NCI-H1048 (cell line): ENCODE results near the gene RELL1.

Experiments
- DNase-seq: peaks from one replicate; lab custom pipeline; 2025; lab: John Stamatoyannopoulos, UW

Gene RELL1

GRCh38 chr4:37686373-37687193 is at the start of gene RELL1:
Gene RELL1, minus strand, starts transcription at chr4:37686376. Its CDS starts 89 bp downstream, at chr4:37686287.
- peak; percentile 96 for DNase-seq

GRCh38 chr4:37735578-37735977 is 49.4 kb upstream of the RELL1 start:
- no peak for DNase-seq

- DNase-seq, result no peak
Observed at GRCh38 chr4:37734989-37735388, 48.8 kb upstream of the RELL1 start.

GRCh38 chr4:37733240-37733867 is 47.2 kb upstream of the RELL1 start:
- no peak for DNase-seq

- no peak for DNase-seq
Observed at GRCh38 chr4:37732526-37733186, 46.5 kb upstream of the RELL1 start.

- no peak for DNase-seq
Observed at GRCh38 chr4:37729649-37730004, 43.5 kb upstream of the RELL1 start.

GRCh38 chr4:37728064-37728463 is 41.9 kb upstream of the RELL1 start:
- no peak for DNase-seq

GRCh38 chr4:37727635-37728034 is 41.5 kb upstream of the RELL1 start:
- DNase-seq, result no peak

GRCh38 chr4:37726666-37727065 is 40.5 kb upstream of the RELL1 start:
- no peak for DNase-seq

GRCh38 chr4:37725718-37726117 is 39.5 kb upstream of the RELL1 start:
- no peak for DNase-seq

GRCh38 chr4:37723067-37723466 is 36.9 kb upstream of the RELL1 start:
- DNase-seq, result no peak

- no peak for DNase-seq
Observed at GRCh38 chr4:37721995-37722638, 35.9 kb upstream of the RELL1 start.

- DNase-seq, result no peak
Observed at GRCh38 chr4:37719021-37719420, 32.8 kb upstream of the RELL1 start.

- DNase-seq, result no peak
Observed at GRCh38 chr4:37717576-37717975, 31.4 kb upstream of the RELL1 start.

GRCh38 chr4:37715889-37716402 is 29.8 kb upstream of the RELL1 start:
- DNase-seq, result no peak

- no peak for DNase-seq
Observed at GRCh38 chr4:37710491-37710890, 24.3 kb upstream of the RELL1 start.

- no peak for DNase-seq
Observed at GRCh38 chr4:37706032-37706431, 19.9 kb upstream of the RELL1 start.

- no peak for DNase-seq
Observed at GRCh38 chr4:37705571-37705970, 19.4 kb upstream of the RELL1 start.

- DNase-seq, result no peak
Observed at GRCh38 chr4:37699868-37700481, 13.8 kb upstream of the RELL1 start.

GRCh38 chr4:37697566-37697965 is 11.4 kb upstream of the RELL1 start:
- DNase-seq, result no peak

GRCh38 chr4:37693450-37694190 is 7.4 kb upstream of the RELL1 start:
- DNase-seq, result no peak
